Ishikawa (cell line): ENCODE data around the gene CTPS1.

Experiments used
- CEBPB ChIP-seq: IDR thresholded peaks from 2 replicates; pipeline ENCODE4 v1.6.1; 2012
- CREB1 ChIP-seq: IDR thresholded peaks from 2 replicates; pipeline ENCODE4 v1.6.1; 2012; ENCODE audit warnings: low read depth
- EGR1 ChIP-seq: IDR thresholded peaks from 2 replicates; pipeline ENCODE4 v1.6.1; 2012
- EP300 ChIP-seq: IDR thresholded peaks from 2 replicates; pipeline ENCODE4 v1.6.1; 2012; ENCODE audit warnings: borderline replicate concordance
- FOXM1 ChIP-seq: IDR thresholded peaks from 2 replicates; pipeline ENCODE4 v1.6.1; 2012; ENCODE audit warnings: low read depth, borderline replicate concordance
- NFIC ChIP-seq: IDR thresholded peaks from 2 replicates; pipeline ENCODE4 v1.6.1; 2012
- RAD21 ChIP-seq: IDR thresholded peaks from 2 replicates; pipeline ENCODE4 v1.6.1; 2012; ENCODE audit warnings: low read depth
- TAF1 ChIP-seq: IDR thresholded peaks from 2 replicates; pipeline ENCODE4 v1.6.1; 2012; ENCODE audit warnings: low read depth, mild to moderate bottlenecking
- TCF12 ChIP-seq: IDR thresholded peaks from 2 replicates; pipeline ENCODE4 v1.6.1; 2012; ENCODE audit warnings: low read depth
- TEAD4 ChIP-seq: IDR thresholded peaks from 2 replicates; pipeline ENCODE4 v1.6.1; 2012
- YY1 ChIP-seq: IDR thresholded peaks from 2 replicates; pipeline ENCODE4 v1.6.1; 2012; ENCODE audit warnings: low read depth
- ZBTB7A ChIP-seq: IDR thresholded peaks from 2 replicates; pipeline ENCODE4 v1.6.1; 2012; ENCODE audit warnings: low read depth
- TF ChIP-seq, protein P1 (sequence below): IDR thresholded peaks from 2 replicates; pipeline ENCODE4 v1.6.1; 2012
- TF ChIP-seq, protein P2 (sequence below): IDR thresholded peaks from 2 replicates; pipeline ENCODE4 v1.6.1; 2012
- TF ChIP-seq, protein P3 (sequence below): IDR thresholded peaks from 2 replicates; pipeline ENCODE4 v1.6.1; 2012; ENCODE audit warnings: low read depth, mild to moderate bottlenecking

Gene CTPS1

DNA sequence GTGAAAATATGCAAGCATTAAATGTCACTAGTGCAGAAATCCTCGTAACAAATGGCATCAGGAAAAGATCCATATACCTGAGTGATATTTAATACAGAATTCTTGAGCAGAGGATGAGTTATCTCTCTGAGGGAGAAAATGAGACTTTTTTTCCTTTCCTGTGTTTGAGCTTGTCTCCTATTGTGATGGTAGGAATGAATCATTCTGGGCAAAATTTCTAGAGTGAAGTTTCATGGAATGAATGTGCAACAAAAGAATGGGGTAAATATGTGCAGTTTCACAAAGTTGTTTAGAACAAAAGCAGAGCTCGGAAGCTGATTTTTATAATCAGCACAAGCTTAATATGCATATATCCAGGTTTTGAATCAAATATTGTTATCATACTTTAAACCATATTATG is 4.6 kb downstream of the CTPS1 start:
- TF ChIP-seq EP300 (no peak), CREB1 (no peak)

DNA sequence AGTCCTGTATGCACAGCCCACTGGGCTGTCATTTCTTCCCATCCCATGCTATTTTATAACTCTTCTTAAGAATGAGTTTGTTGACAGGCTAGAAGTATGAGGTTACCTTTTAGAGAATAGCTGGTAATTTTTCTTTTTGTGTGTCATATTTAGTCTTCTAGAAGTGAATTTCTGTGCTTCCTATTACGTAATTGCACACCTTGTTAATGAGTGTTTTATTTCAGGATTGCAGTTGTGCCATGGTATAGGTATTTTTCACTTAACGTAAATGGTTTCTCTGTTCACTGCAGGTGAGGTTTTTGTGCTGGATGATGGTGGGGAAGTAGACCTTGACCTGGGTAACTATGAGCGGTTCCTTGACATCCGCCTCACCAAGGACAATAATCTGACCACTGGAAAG is 5.0 kb downstream of the CTPS1 start:
- TF ChIP-seq, protein P1, sequence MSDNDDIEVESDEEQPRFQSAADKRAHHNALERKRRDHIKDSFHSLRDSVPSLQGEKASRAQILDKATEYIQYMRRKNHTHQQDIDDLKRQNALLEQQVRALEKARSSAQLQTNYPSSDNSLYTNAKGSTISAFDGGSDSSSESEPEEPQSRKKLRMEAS: no peak
- TF ChIP-seq CEBPB (no peak), FOXM1 (no peak), TEAD4 (no peak), YY1 (no peak), NFIC (no peak), CREB1 (no peak), ZBTB7A (no peak), EGR1 (no peak), TAF1 (no peak), TCF12 (no peak)
- TF ChIP-seq, protein P2, sequence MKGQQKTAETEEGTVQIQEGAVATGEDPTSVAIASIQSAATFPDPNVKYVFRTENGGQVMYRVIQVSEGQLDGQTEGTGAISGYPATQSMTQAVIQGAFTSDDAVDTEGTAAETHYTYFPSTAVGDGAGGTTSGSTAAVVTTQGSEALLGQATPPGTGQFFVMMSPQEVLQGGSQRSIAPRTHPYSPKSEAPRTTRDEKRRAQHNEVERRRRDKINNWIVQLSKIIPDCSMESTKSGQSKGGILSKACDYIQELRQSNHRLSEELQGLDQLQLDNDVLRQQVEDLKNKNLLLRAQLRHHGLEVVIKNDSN: no peak
- TF ChIP-seq, protein P3, sequence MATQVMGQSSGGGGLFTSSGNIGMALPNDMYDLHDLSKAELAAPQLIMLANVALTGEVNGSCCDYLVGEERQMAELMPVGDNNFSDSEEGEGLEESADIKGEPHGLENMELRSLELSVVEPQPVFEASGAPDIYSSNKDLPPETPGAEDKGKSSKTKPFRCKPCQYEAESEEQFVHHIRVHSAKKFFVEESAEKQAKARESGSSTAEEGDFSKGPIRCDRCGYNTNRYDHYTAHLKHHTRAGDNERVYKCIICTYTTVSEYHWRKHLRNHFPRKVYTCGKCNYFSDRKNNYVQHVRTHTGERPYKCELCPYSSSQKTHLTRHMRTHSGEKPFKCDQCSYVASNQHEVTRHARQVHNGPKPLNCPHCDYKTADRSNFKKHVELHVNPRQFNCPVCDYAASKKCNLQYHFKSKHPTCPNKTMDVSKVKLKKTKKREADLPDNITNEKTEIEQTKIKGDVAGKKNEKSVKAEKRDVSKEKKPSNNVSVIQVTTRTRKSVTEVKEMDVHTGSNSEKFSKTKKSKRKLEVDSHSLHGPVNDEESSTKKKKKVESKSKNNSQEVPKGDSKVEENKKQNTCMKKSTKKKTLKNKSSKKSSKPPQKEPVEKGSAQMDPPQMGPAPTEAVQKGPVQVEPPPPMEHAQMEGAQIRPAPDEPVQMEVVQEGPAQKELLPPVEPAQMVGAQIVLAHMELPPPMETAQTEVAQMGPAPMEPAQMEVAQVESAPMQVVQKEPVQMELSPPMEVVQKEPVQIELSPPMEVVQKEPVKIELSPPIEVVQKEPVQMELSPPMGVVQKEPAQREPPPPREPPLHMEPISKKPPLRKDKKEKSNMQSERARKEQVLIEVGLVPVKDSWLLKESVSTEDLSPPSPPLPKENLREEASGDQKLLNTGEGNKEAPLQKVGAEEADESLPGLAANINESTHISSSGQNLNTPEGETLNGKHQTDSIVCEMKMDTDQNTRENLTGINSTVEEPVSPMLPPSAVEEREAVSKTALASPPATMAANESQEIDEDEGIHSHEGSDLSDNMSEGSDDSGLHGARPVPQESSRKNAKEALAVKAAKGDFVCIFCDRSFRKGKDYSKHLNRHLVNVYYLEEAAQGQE: no peak

DNA sequence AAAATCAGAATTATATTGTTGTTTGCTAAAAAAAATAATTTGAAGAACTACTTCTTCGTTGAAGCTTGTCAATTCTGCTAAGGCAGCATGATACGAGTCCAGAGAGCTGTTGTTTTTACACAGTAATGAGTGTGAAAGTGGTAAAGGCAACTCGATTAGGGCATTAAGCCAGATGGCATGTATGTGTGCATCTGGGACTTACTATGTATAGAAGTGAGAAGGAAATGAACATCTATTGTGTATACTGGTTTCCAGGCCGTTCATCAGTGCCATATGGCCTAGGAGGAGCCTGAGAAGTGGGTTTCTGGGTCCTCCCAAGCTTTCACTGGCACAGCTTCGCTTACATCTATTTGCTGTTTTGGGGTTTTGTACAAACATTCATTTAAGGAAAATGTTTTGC is 5.7 kb downstream of the CTPS1 start:
- TF ChIP-seq TAF1 (no peak), RAD21 (no peak), CREB1 (no peak)

DNA sequence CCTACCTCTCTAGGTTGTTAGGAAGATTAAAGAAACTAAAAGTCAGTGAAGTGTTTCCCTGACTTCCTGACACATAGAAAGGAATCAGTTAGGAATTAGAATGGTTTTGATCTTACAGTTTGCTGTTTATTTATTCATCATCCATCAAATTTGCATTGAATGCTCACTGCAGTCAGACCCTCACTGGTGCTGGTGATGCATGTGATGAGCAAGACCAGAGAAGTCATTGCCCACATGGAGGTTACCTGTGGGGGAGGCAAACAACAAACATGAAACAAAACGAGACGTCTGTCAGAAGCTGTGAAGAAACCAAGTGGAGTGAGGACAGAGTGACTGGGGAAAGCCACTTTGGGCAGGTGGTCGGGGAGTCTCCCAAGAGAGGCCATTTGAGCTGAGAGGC is 6.4 kb downstream of the CTPS1 start:
- no peak for TF ChIP-seq RAD21
- TF ChIP-seq NFIC: no peak

DNA sequence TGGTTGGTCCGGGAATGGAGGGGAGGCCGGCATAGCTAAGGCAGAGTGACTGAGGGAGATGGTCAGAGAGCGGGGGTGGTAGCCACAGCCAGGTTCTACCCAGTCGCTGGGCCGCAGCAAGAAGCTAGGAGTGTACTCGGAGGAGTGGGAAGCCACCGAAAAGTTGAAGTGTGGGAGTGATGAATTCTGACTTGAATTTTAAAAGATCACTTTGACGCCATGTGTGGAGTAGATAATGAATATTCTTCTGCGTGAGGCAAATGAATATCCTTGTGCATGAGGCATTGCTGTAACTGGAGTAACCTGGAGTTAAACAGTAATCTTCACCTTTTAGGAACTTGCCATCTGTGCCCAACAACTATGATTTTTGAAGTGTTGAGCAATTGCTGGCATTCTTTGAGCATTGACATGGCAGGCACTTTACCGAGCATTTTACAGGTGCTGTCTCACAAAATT is 6.9 kb downstream of the CTPS1 start:
- TF ChIP-seq, protein P3: no peak
- TF ChIP-seq, protein P2: no peak
- no peak for TF ChIP-seq FOXM1
- TF ChIP-seq YY1: no peak
- TF ChIP-seq TCF12: no peak
- TF ChIP-seq, protein P1: no peak
- no peak for TF ChIP-seq CREB1
- TF ChIP-seq NFIC: no peak
- TF ChIP-seq TAF1: no peak
- TF ChIP-seq RAD21: no peak

DNA sequence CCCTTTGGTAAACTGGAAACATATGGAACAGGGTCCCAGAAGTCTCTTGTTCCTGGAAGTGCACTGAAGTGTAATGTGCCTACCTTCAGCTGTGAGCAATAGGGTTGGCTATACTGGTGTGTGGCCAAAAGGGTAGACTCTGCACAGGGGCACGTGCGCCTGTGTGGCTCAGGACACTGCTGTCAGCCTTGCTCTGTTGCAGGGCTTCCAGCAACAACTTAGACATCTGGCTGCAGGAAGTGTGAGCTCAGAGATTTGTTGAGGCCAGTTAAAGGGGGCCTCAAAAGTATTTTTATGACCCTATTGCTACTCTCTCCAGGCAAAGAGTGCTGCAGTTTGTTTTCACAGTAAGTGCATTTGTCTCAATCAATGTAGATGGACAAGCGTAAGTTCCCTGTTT is 7.5 kb downstream of the CTPS1 start:
- TF ChIP-seq ZBTB7A (no peak), RAD21 (no peak), TAF1 (no peak), YY1 (no peak), EGR1 (no peak)
- TF ChIP-seq, protein P3: no peak
